ENCODE data around the gene SPNS2. TPM values are rescaled to one million over a fixed set of nuclear protein-coding genes. Genes with fewer than 3 reads are reported as not detected.

The SPNS2 gene
- total RNA-seq, 1 experiment from 2014 or later = 0.33 TPM

GRCh38 chr17:4475463-4475862 lies 23.2 kb upstream of the SPNS2 start:
- H3K56ac ChIP-seq (ENCODE audit: insufficient read length, low read depth, low read length) = no peak overlapping the region
- H3K27me3 ChIP-seq (ENCODE audit: insufficient read depth, low read length) = no peaks in the 10 kb centered on the region
- WGBS (ENCODE audit: extremely low coverage, insufficient read length, low lambda C conversion rate) = no CpG with 5 or more reads among the region's 7 CpGs
- no peak overlapping the region for H2AFZ ChIP-seq (ENCODE audit: low read length)
- H3K9ac ChIP-seq (ENCODE audit: extremely low read depth, insufficient read length, low read length) = no peak overlapping the region
- H4K91ac ChIP-seq (ENCODE audit: insufficient read length, low read depth, low read length) = no peak overlapping the region
- H2BK20ac ChIP-seq (ENCODE audit: low read depth, low read length, poor library complexity, severe bottlenecking) = no peak overlapping the region
- no peak overlapping the region for H3K4ac ChIP-seq (ENCODE audit: low read depth, low read length)
- H2BK15ac ChIP-seq (ENCODE audit: low read depth, low read length) = no peak overlapping the region
- H2BK5ac ChIP-seq (ENCODE audit: insufficient read length, low read length) = no peak overlapping the region
- H3K4me3 Mint-ChIP-seq = no peak overlapping the region
- no peak overlapping the region for H3K27ac Mint-ChIP-seq
- H4K20me1 ChIP-seq (ENCODE audit: control insufficient read depth, insufficient read depth, insufficient read length) = no peaks in the 10 kb centered on the region
- H3K9me3 ChIP-seq (ENCODE audit: control insufficient read depth, low read depth, low read length) = no peaks in the 10 kb centered on the region
- no peaks in the 10 kb centered on the region for H3K4me1 ChIP-seq (ENCODE audit: insufficient read depth, low read length)
- peaks cover 3% of the 10 kb centered on the region for H3K27me3 Mint-ChIP-seq (ENCODE audit: low read depth)
- H3K23ac ChIP-seq (ENCODE audit: insufficient read length, low read depth, low read length) = no peak overlapping the region
- TF ChIP-seq CTCF (conservative IDR thresholded peaks at IDR 0.05) = no peak
- no peak for DNase-seq
- no peaks in the 10 kb centered on the region for H3K23me2 ChIP-seq (ENCODE audit: insufficient read length, low read depth, low read length, poor library complexity, severe bottlenecking)
- H3K79me1 ChIP-seq (ENCODE audit: insufficient read depth, low read depth, low read length, poor library complexity, severe bottlenecking) = no peaks in the 10 kb centered on the region
- H4K8ac ChIP-seq (replicated peaks; ENCODE audit: insufficient read length, low read depth, low read length) = no peak overlapping the region
- H2BK120ac ChIP-seq (ENCODE audit: low read depth, low read length, poor library complexity, severe bottlenecking) = no peak overlapping the region
- H3K4me2 ChIP-seq (ENCODE audit: insufficient read depth, insufficient read length, low read length) = no peak overlapping the region
- no peaks in the 10 kb centered on the region for H3K36me3 Mint-ChIP-seq (ENCODE audit: insufficient read depth in 1 of 3, low read depth in 3 of 3)
- H2BK12ac ChIP-seq (ENCODE audit: insufficient read length, low read depth, low read length) = no peak overlapping the region
- no peak overlapping the region for H4K5ac ChIP-seq (ENCODE audit: insufficient read length, low read depth, low read length)
- H3K9me3 Mint-ChIP-seq = no peaks in the 10 kb centered on the region
- no peak overlapping the region for H3T11ph ChIP-seq (ENCODE audit: low read length)
- H2AK5ac ChIP-seq (ENCODE audit: insufficient read length, low read length) = no peak overlapping the region
- no peak overlapping the region for H3K18ac ChIP-seq (ENCODE audit: insufficient read length, low read depth, low read length)
- no peak overlapping the region for H3K27ac ChIP-seq (ENCODE audit: insufficient read length, low read depth, low read length)
- H3K79me2 ChIP-seq (ENCODE audit: insufficient read depth, low read length) = no peaks in the 10 kb centered on the region
- no peak overlapping the region for H3K14ac ChIP-seq (ENCODE audit: insufficient read depth, low read length)
- peaks cover 13 to 20% of the 10 kb centered on the region in 2 experiments for H3K4me1 Mint-ChIP-seq
